ACHN (cell line): ENCODE measurements around the gene P2RY14.
A peak's percentile ranks its signal among the peaks of the same experiment; 100 is the strongest.

Experiments
- DNase-seq: peaks from one replicate; pipeline ENCODE4 v3.0.0-alpha.2; 2015
- in situ Hi-C: cut with HindIII; loops from 2 replicates; pipeline ENCODE4 v1.10.0; 2017; ENCODE audit warnings: low sequenced_read_pairs, low pct_ligation_motif_present, low pct_unique_long_range_greater_than_20kb

The P2RY14 gene

DNA sequence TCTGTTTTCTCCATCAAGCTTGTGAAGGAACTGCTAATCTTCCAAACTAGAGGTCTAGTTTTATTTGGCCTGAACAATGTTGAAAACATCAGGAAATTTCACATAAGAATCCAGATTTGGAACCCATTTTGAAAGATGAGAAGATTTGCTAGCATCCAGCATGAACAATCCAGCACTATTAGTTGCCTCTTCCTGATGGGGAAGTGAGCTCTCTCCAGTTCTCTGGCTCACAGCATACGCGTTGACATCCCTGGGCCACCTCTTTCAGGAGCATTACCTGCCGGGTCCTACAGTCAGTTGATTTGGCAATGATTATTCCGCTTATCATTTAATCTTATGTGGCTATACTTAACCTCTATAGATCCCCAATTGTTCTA is 27.4 kb upstream of the P2RY14 start:
- in situ Hi-C loops = no loop called here
- DNase-seq = peak; percentile 14

DNA sequence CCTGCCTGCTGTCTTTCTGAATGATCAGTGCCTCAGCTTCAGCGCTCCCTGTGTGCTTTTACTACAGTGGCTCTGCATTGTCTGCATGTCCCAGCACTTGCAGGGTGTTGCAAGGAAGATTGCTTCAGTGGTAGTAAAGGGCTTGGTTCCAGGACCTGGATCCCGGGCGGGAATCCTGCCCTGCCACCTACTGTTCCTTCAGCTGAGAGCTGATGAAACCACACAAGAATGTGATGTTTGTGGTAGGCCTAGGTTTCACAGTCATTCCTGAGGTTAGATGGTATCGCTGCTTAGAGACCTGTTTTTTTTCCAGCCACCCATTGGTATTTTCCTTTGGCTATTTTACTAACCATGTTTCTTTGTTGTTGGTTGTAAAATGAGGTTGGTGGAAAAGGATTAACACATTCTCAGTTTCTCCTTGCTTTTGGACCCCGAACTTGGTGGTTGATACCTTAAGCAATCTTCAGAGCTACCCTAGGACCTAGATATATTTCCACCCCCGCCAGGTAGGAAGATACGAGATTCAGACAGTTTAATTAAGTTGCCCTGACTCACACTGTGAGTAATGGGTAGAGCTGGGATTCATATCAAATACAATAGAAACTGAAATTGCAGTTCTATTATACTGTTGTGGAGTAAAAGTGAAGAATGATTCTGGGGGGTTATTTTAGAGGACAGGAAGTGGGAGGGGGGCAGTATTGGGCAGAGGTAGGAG is 26.9 kb upstream of the P2RY14 start:
- in situ Hi-C loops = no loop called here

DNA sequence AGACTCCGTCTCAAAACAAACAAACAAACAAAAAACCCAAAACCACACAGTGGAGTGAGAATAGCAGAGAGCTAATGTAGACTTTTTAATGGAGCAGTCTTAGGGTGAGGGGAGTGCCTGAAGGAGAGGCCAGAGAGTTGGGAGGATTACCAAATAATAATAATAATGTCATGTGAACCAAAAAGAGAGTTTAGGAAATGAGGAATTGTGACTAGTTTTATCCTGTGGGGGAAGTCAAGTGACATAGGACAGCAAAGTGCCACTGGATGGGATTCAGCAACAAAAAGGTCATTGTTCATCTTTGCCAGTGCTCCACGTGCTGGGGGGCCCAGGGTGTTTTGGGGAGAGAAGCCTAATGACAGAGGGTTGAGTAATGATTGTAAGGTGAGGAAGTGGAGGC is 25.4 kb upstream of the P2RY14 start:
- in situ Hi-C loops = no loop called here
- no peak for DNase-seq

More for the DNA sequence above, 26.9 kb upstream of the P2RY14 start:
- peak; percentile 94 for DNase-seq

DNA sequence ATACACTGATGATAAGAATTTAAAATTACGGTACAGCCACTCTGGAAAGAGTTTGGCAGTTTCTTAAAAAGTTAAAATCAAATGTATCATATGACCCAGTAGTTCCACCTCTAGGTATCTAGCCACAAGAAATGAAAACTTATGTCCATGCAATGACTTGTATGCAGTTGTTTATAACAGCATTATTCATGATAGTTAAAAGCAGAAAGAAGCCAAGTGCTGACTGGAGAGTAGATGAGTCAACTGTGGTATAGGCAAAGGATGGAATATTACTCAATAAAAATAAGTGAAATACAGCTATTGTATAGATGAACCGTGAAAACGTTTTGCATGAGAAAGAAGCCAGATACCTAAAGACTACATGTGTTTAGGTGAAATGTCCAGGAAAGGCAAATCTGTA is 23.4 kb upstream of the P2RY14 start:
- no peak for DNase-seq
- in situ Hi-C loops = no loop called here

GRCh38 chr3:151300539-151300938 is 22.2 kb upstream of the P2RY14 start:
- no peak for DNase-seq
- in situ Hi-C loops = no loop called here

- no peak for DNase-seq
- in situ Hi-C loops = no loop called here
Observed at GRCh38 chr3:151299006-151299405, 20.7 kb upstream of the P2RY14 start.

DNA sequence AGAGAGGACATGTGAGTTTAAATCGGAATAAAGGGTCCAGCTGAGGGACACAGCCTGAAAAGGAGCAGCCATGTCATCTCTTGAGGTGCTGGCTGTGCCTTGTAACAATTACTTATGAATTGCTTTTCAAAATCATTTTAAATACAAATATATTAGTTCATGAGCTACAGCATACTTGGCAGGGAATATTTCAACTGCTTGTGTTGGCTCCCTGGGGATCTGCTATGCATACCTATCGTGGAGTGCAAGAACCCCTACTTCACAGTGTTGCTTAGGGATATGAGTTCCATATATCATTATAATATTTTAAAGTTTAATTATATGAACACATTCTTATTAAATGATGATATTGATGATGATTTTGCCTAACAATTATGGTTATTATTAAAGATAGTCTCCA is 19.1 kb upstream of the P2RY14 start:
- in situ Hi-C loops = no loop called here
- DNase-seq = no peak

DNA sequence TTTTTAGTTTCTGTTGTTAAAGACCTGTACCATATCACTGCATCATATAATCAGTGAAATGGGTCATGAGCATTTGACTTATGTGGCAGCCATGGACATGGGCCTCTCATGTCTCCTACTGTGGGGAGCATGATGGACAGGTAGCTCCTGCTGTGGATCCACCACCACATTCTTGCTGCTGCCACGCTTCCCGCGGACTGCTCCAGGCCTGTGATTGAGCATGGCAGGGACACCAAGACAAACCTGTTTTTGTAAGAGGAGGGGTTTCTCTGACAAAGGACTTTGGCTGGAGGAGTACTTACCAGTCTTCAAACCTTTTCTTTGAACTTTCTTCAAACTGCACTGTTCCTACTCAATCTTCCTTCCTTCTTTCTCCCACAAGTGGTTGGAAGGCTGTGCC is 17.9 kb upstream of the P2RY14 start:
- no peak for DNase-seq
- in situ Hi-C loops = no loop called here

- no peak for DNase-seq
- in situ Hi-C loops = no loop called here
Observed at GRCh38 chr3:151293127-151293526, 14.8 kb upstream of the P2RY14 start.

DNA sequence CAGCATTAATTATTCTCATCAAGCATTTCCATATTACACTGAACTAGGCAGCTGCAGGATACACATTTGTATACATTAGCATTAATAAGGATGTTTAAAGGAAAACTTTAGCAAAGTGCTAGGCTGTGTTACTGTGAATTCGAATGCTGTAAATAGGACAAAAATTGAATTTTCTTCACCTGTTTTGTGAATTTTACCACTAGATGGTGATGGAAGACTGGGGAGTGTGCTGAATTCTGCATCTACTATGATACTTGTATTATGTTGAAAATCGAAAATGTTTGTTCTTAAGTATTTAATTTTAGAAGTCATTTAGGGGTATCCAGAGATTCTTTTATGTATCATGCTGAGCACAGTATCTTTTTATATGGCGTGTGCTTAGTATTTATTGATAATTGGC is 12.3 kb upstream of the P2RY14 start:
- in situ Hi-C loops = no loop called here
- DNase-seq = peak; percentile 45

DNA sequence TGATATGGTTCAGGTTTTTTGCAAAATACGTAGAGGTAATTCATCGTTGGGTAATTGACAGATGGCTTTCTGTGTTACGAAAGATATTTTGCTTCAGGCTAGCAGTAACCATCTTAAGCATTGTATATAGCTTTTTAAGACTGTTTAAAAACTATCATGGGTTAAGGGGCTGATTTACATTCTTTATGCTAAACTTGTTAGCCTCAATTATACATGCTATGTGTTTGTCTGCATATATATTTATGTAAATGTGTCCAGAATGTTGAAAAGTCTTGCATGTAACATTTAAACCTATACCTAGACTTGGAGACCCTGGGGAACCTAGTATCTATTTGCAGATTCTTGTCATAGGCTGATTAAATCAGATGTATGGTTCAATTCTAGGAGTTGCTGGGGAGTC is 11.1 kb upstream of the P2RY14 start:
- DNase-seq = no peak
- in situ Hi-C loops = no loop called here

GRCh38 chr3:151285940-151286339 is 7.6 kb upstream of the P2RY14 start:
- DNase-seq = no peak
- in situ Hi-C loops = no loop called here

DNA sequence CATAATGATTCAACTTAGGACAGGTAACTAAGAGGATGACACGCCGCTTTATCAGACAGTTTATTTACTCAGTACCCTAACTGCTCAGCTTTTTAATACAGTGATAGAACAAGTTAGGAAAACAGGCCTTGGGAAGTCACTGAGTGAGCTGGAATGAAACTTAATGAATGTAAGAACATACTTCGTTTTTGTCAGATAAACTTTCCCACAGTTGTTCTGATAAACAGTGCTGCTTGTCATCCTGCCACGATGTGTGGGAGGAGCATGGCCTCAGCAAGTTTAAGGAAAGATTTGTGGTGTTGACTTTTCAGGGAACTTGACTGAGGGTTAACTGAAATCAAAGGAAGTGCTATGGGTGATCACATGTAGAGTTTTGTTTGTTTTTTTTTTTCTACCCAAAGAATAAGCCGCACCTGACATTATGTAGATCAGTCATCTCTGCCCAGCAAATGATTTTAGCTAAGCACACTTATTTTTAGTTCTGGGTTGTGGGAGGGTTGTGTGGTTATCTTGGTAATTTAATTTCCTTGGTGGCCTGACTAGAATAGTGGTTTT is 5.6 kb upstream of the P2RY14 start:
- in situ Hi-C loops = no loop called here
- no peak for DNase-seq

DNA sequence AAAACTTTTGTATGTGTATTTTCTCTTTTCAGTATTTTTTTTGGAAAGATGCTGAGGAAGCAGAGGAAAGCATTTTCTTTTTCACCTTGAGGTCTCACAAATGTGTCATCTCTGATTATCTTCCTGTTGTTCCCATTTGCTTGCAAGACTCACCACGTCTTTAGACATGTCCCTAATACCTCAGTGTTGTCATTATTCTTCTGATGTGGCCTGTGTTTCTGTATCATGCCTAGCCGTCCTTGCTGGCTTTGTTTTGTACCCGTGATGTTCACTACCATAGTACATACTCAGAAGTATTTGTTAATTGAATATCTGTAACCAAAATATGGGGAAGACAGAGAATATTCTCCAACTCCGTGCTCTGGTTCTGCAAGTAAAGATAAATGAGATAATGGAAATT is 5.0 kb upstream of the P2RY14 start:
- in situ Hi-C loops = no loop called here
- DNase-seq = no peak

DNA sequence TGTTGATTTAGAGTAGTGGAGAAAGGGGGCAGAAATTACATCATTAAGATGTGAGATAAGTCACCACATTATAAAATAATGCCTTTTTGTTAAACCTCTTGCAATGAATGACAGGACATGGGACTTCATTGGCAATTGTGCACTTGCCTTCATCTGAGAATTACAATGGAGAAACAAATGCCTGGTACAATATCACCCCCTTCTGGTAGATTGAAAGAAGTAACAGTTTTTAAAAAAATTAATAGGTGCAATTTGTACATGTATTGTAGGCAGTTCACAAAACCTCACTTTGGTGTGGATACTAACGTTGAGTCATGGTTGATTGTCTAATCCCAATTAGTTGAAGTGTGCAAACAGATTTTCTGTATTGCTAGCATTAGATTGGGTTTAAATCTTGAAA is 4.6 kb upstream of the P2RY14 start:
- DNase-seq = peak; percentile 46
- in situ Hi-C loops = no loop called here

DNA sequence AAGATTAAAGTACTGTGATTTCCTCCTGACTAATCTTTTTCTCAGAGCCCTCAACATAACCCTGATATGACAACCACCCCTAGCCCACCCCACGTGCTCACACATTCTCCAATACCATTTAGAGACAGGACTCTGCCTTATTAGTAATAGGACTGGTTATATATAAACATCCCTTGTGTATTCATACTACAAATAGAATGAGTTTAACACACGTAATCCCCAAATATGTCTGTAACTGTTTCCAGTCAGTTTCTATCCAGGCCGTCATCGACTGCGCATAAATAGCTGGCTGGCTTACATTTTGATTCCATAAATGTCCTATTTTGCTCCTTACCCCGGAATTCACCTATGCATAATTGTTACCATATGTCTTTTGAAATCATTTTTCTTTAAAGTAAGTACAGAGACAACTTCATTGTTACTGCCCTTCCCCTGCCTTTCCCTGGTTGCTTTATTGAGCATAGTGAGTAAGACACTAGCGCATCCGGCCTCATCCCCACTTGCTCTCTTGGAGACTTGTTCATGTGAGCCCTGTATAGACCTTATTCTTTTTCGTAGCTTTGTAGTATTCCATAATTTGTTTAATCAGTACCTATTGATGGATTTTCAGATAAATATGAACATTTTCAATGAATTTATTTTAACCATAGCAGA is 3.5 kb upstream of the P2RY14 start:
- in situ Hi-C loops = no loop called here
- no peak for DNase-seq

- in situ Hi-C loops = no loop called here
- no peak for DNase-seq
Observed at GRCh38 chr3:151276687-151277042, 1.7 kb downstream of the P2RY14 start.

DNA sequence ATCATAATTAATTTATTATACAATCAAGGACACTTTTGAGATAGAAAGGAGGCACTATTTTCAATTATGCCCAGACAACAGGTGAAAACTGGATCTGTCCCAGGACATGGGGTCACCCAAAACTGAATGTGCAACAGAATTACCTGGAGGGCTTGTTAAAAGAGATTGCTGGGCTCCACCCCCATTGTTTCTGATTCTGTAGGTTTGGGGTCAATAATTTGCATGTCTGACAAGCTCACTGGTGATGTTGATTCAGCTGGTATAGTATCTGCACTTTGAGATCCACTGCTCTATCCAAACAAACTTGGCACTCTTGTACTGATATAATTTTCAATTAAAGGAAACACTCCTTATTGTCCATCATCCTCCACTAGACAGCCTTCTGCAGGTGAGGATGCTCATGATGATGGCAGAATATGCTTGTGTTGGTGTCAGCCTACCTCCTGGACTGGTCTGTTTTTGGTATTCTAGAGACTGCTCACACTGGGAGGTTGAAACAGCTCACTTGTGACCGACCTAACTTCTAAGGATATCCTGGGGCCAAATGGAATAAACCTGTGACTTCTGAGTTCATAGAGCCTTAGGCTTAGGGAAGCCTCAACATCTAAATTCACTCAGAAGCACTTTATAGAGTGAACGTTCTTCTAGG is 2.2 kb downstream of the P2RY14 start:
- in situ Hi-C loops = no loop called here
- DNase-seq = no peak

- in situ Hi-C loops = no loop called here
- DNase-seq = no peak
Observed at GRCh38 chr3:151275091-151275490, 3.3 kb downstream of the P2RY14 start.

- in situ Hi-C loops = no loop called here
- no peak for DNase-seq
Observed at GRCh38 chr3:151269631-151270030, 8.7 kb downstream of the P2RY14 start.
